Measurements from ENCODE around the gene PABPC1L. TPM values are rescaled to one million over a fixed set of nuclear protein-coding genes. Genes with fewer than 3 reads are reported as not detected.

Gene PABPC1L
- polyA plus RNA-seq, 1 donor (not counting 4 experiments of a cell fraction or from before 2014, with no cell fraction given) = 31.4 TPM

DNA sequence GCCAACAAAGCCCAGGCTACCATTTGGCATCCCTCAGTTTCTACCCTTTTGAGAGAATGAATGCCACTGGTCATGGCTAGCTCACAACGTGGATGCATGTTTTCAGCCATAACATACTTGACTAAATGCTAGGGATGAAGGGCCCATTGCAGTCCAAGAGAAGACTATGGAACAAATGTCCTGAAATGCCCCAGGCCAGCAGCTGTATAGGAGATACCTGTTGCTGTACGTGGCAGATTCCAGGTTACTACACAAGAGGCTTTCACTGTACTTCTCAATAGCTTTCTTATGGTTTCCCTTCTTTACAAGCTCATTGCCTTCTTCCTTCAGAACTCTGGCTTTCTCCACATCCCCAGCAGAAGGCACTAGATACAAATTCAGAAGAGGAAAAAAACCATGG is 38.7 kb downstream of the PABPC1L start:
- dilution Hi-C loops (cut with MboI; ENCODE audit: extremely low pct_ligation_motif_present, low sequenced_read_pairs) = no loop called here
- no peak overlapping the region for H3K9ac ChIP-seq (ENCODE audit: control insufficient read depth, extremely low read depth, insufficient read depth, low read length)
- DNase-seq (ENCODE audit: low read depth, low spot score) (no peak), FAIRE-seq (no peak)
- no peak overlapping the region for H3K27ac ChIP-seq (ENCODE audit: control insufficient read depth, insufficient read depth, low read length)
- no peaks in the 10 kb centered on the region for H3K27me3 ChIP-seq (ENCODE audit: control insufficient read depth, extremely low read depth, insufficient read depth, low read length)
- H3K4me2 ChIP-seq (ENCODE audit: control insufficient read depth, extremely low read depth, insufficient read depth, low read depth, low read length) = no peak overlapping the region
- no peaks in the 10 kb centered on the region for H3K4me1 ChIP-seq (ENCODE audit: control insufficient read depth, extremely low read depth, insufficient read depth, low read length)
- no peaks in the 10 kb centered on the region for H3K9me1 ChIP-seq (ENCODE audit: control insufficient read depth, extremely low read depth, insufficient read depth, low read length)
- no peaks in the 10 kb centered on the region for H4K20me1 ChIP-seq (ENCODE audit: control insufficient read depth, extremely low read depth, insufficient read depth, low read length)
- no peak overlapping the region for H3K4me3 ChIP-seq (ENCODE audit: control insufficient read depth in 2 of 3, extremely low read depth in 1 of 3, insufficient read depth in 2 of 3, low read depth in 1 of 3, low read length in 3 of 3)
- no peaks in the 10 kb centered on the region for H3K79me2 ChIP-seq (ENCODE audit: control insufficient read depth, insufficient read depth, low read length)
- H3K9me3 ChIP-seq (ENCODE audit: control insufficient read depth, low read depth, low read length) = no peaks in the 10 kb centered on the region
- no peak for TF ChIP-seq EZH2 (IDR thresholded peaks at IDR 0.05; ENCODE audit: low read length)
- TF ChIP-seq, protein P1, sequence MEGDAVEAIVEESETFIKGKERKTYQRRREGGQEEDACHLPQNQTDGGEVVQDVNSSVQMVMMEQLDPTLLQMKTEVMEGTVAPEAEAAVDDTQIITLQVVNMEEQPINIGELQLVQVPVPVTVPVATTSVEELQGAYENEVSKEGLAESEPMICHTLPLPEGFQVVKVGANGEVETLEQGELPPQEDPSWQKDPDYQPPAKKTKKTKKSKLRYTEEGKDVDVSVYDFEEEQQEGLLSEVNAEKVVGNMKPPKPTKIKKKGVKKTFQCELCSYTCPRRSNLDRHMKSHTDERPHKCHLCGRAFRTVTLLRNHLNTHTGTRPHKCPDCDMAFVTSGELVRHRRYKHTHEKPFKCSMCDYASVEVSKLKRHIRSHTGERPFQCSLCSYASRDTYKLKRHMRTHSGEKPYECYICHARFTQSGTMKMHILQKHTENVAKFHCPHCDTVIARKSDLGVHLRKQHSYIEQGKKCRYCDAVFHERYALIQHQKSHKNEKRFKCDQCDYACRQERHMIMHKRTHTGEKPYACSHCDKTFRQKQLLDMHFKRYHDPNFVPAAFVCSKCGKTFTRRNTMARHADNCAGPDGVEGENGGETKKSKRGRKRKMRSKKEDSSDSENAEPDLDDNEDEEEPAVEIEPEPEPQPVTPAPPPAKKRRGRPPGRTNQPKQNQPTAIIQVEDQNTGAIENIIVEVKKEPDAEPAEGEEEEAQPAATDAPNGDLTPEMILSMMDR (optimal IDR thresholded peaks at IDR 0.05 in 1 of 3, IDR thresholded peaks at IDR 0.05 in 1 of 3, conservative IDR thresholded peaks at IDR 0.05 in 1 of 3; ENCODE audit: extremely low read depth in 1 of 3, insufficient read depth in 2 of 3, low read length in 3 of 3) = no peak
- H2AFZ ChIP-seq (ENCODE audit: control insufficient read depth, low read length) = no peak overlapping the region
- peaks cover 49 to 55% of the 10 kb centered on the region in 2 experiments for H3K36me3 ChIP-seq (ENCODE audit: control insufficient read depth in 2 of 2, extremely low read depth in 1 of 2, insufficient read depth in 2 of 2, low read length in 2 of 2)

DNA sequence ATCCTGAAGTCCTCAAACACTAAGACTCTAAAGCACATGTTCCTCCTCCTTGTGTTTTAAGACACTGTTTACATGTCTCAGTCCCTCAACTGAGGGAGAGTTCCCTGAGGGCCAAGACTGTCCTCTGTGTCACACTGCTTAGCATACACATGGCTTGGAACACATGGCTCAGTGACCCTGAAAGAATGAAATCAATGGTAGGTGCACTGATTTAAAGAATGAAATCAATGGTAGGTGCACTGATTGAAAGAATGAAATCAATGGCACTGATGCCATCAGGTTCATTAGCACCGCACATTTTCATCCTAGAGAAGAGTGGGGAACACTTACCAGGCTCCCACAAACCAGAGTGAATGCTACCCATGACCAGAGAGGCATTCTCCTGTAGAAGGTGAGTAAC is 40.5 kb downstream of the PABPC1L start:
- no peak for DNase-seq (ENCODE audit: low read depth, low spot score)
- Histone ChIP-seq H3K4me2 (ENCODE audit: control insufficient read depth, extremely low read depth, insufficient read depth, low read depth, low read length) (no peak overlapping the region), H3K36me3 (ENCODE audit: control insufficient read depth in 2 of 2, extremely low read depth in 1 of 2, insufficient read depth in 2 of 2, low read length in 2 of 2) (peaks cover 50 to 70% of the 10 kb centered on the region in 2 experiments), H3K27me3 (ENCODE audit: control insufficient read depth, extremely low read depth, insufficient read depth, low read length) (no peaks in the 10 kb centered on the region), H2AFZ (ENCODE audit: control insufficient read depth, low read length) (no peak overlapping the region), H3K4me3 (ENCODE audit: control insufficient read depth in 2 of 3, extremely low read depth in 1 of 3, insufficient read depth in 2 of 3, low read depth in 1 of 3, low read length in 3 of 3) (no peak overlapping the region), H3K9ac (ENCODE audit: control insufficient read depth, extremely low read depth, insufficient read depth, low read length) (no peak overlapping the region), H3K79me2 (ENCODE audit: control insufficient read depth, insufficient read depth, low read length) (peaks cover 8% of the 10 kb centered on the region), H3K9me1 (ENCODE audit: control insufficient read depth, extremely low read depth, insufficient read depth, low read length) (no peaks in the 10 kb centered on the region), H3K9me3 (ENCODE audit: control insufficient read depth, low read depth, low read length) (no peaks in the 10 kb centered on the region), H3K4me1 (ENCODE audit: control insufficient read depth, extremely low read depth, insufficient read depth, low read length) (no peaks in the 10 kb centered on the region), H4K20me1 (ENCODE audit: control insufficient read depth, extremely low read depth, insufficient read depth, low read length) (no peaks in the 10 kb centered on the region), H3K27ac (ENCODE audit: control insufficient read depth, insufficient read depth, low read length) (no peak overlapping the region)
- no peak for FAIRE-seq
- TF ChIP-seq EZH2 (IDR thresholded peaks at IDR 0.05; ENCODE audit: low read length) = no peak
- dilution Hi-C loops (cut with MboI; ENCODE audit: extremely low pct_ligation_motif_present, low sequenced_read_pairs) = no loop called here

DNA sequence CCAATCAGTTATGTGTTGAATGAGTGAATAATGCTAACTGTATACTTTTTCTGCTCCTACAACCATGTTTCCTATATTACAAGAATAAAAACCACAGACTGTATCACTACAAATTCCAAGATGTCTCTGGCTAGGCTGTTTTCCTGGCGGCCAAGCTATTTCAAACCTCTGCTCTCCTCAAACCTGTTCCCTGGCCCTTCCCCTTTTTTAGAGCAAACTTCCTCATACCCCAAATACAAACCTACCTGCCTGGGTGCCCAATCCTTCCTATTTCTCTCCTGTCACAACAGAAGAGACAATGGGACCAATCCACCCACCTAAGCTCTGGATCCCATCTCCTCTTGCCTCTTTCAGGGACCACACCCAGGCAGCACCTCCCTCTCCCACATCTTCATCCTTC is 42.9 kb downstream of the PABPC1L start:
- Histone ChIP-seq H3K4me1 (ENCODE audit: control insufficient read depth, extremely low read depth, insufficient read depth, low read length) (peaks cover 11% of the 10 kb centered on the region), H3K9me3 (ENCODE audit: control insufficient read depth, low read depth, low read length) (no peaks in the 10 kb centered on the region), H3K9me1 (ENCODE audit: control insufficient read depth, extremely low read depth, insufficient read depth, low read length) (no peaks in the 10 kb centered on the region), H3K4me2 (ENCODE audit: control insufficient read depth, extremely low read depth, insufficient read depth, low read depth, low read length) (no peak overlapping the region), H4K20me1 (ENCODE audit: control insufficient read depth, extremely low read depth, insufficient read depth, low read length) (peaks cover 4% of the 10 kb centered on the region), H3K27me3 (ENCODE audit: control insufficient read depth, extremely low read depth, insufficient read depth, low read length) (no peaks in the 10 kb centered on the region), H3K27ac (ENCODE audit: control insufficient read depth, insufficient read depth, low read length) (no peak overlapping the region), H3K36me3 (ENCODE audit: control insufficient read depth in 2 of 2, extremely low read depth in 1 of 2, insufficient read depth in 2 of 2, low read length in 2 of 2) (peaks cover 53 to 66% of the 10 kb centered on the region in 2 experiments), H3K79me2 (ENCODE audit: control insufficient read depth, insufficient read depth, low read length) (peaks cover 24% of the 10 kb centered on the region), H3K4me3 (ENCODE audit: control insufficient read depth in 2 of 3, extremely low read depth in 1 of 3, insufficient read depth in 2 of 3, low read depth in 1 of 3, low read length in 3 of 3) (no peak overlapping the region), H2AFZ (ENCODE audit: control insufficient read depth, low read length) (no peak overlapping the region), H3K9ac (ENCODE audit: control insufficient read depth, extremely low read depth, insufficient read depth, low read length) (no peak overlapping the region)
- no peak for TF ChIP-seq EZH2 (IDR thresholded peaks at IDR 0.05; ENCODE audit: low read length)
- TF ChIP-seq, protein P1 (optimal IDR thresholded peaks at IDR 0.05 in 1 of 3, IDR thresholded peaks at IDR 0.05 in 1 of 3, conservative IDR thresholded peaks at IDR 0.05 in 1 of 3; ENCODE audit: extremely low read depth in 1 of 3, insufficient read depth in 2 of 3, low read length in 3 of 3) = no peak
- dilution Hi-C loops (cut with MboI; ENCODE audit: extremely low pct_ligation_motif_present, low sequenced_read_pairs) = no loop called here
- no peak for DNase-seq (ENCODE audit: low read depth, low spot score)
- FAIRE-seq = no peak

All from keratinocyte (primary cell).